BJ (cell line): ENCODE results near the gene CHST5. TPM values are rescaled to one million over a fixed set of nuclear protein-coding genes. Genes with fewer than 3 reads are reported as not detected.
"Not testable (repeated sequence)": the region's sequence is repeated elsewhere in the genome, so short reads cannot be mapped to it uniquely, and the experiment has no call there.

Experiments used
- CTCF ChIA-PET: fragments of 350-600 bp; formaldehyde crosslinking; extraction: SDS; loops from one replicate; lab custom pipeline; 2021; ENCODE audit warnings: antibody characterized with exemption, inconsistent platforms; lab: Yijun Ruan, JAX
- POLR2A ChIA-PET: fragments of 300-600 bp; sonication (Branson Sonifier 250); formaldehyde crosslinking; extraction: SDS; loops from one replicate; lab custom pipeline; 2021; ENCODE audit warnings: antibody characterized with exemption; lab: Charles Lee
- DNase-seq: peaks from one replicate; pipeline ENCODE4 v3.0.0-alpha.2; 2011; ENCODE audit warnings: low read depth
- H3K27me3 ChIP-seq: 2 replicates; pipeline ENCODE4 v1.6.0; 2011; ENCODE audit warnings: low read length; ENCODE audit not compliant: control insufficient read depth, insufficient read depth
- H3K36me3 ChIP-seq: 2 replicates; pipeline ENCODE4 v1.5.1; 2011; ENCODE audit warnings: low read length; ENCODE audit not compliant: control insufficient read depth, insufficient read depth
- H3K4me3 ChIP-seq: 2 replicates; pipeline ENCODE4 v1.5.1; 2011; ENCODE audit warnings: low read depth, mild to moderate bottlenecking, control low read depth, low read length
- polyA plus RNA-seq: library from polyadenylated mRNA; depleted of rRNA; stranded (reverse); fragments of >200 nt; gene quantifications from 2 replicates; pipeline ENCODE4 v1.2.3, GENCODE V29; 2011
- TF ChIP-seq, protein P1 (sequence below): IDR thresholded peaks from 2 replicates; pipeline ENCODE4 v1.5.1; 2011; ENCODE audit warnings: low read depth, mild to moderate bottlenecking, control low read depth, inconsistent platforms, low read length, moderate library complexity; ENCODE audit not compliant: insufficient read depth

The CHST5 gene
- polyA plus RNA-seq, 1 experiment: not detected

GRCh38 chr16:75506574-75506973 is 29.3 kb downstream of the CHST5 start:
- TF ChIP-seq, protein P1, sequence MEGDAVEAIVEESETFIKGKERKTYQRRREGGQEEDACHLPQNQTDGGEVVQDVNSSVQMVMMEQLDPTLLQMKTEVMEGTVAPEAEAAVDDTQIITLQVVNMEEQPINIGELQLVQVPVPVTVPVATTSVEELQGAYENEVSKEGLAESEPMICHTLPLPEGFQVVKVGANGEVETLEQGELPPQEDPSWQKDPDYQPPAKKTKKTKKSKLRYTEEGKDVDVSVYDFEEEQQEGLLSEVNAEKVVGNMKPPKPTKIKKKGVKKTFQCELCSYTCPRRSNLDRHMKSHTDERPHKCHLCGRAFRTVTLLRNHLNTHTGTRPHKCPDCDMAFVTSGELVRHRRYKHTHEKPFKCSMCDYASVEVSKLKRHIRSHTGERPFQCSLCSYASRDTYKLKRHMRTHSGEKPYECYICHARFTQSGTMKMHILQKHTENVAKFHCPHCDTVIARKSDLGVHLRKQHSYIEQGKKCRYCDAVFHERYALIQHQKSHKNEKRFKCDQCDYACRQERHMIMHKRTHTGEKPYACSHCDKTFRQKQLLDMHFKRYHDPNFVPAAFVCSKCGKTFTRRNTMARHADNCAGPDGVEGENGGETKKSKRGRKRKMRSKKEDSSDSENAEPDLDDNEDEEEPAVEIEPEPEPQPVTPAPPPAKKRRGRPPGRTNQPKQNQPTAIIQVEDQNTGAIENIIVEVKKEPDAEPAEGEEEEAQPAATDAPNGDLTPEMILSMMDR: no peak
- Histone ChIP-seq H3K4me3 (no peak overlapping the region), H3K36me3 (no peaks in the 10 kb centered on the region), H3K27me3 (peaks cover 3% of the 10 kb centered on the region; the same call in 1 of the 2 replicates)
- DNase-seq: no peak
- POLR2A ChIA-PET: no interaction called here
- CTCF ChIA-PET: interaction anchor here (1.2 to 1.5 kb wide), 2 partner anchors 11 to 41 kb away, joined by 3 to 8 read pairs; no protein-coding TSS in a partner anchor

DNA sequence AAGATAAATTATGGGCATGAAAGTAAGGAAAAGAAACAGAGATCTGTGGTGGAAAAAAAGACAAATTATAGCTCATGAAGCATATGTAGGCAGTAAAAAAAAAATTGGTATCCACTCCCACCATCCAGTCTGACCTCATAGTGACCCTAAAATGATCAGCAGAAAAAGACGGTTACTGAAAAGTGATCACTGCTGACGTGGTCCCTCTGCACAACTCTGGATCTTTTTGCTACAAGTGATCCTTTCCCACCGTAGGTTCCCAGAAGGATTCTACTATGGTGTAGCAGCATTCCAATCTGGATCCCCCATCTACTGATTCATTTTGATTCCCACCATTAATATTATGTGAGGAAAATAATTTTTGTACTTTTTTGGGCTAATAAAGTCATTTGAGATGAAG is 29.8 kb downstream of the CHST5 start:
- ChIA-PET CTCF (interaction anchor here (0.9 to 1.5 kb wide), 3 partner anchors 10 to 41 kb away, joined by 3 to 8 read pairs (median 4); no protein-coding TSS in a partner anchor), POLR2A (no interaction called here)
- H3K27me3 ChIP-seq: peaks cover 3% of the 10 kb centered on the region; the same call in 1 of the 2 replicates
- DNase-seq: no peak
- no peak overlapping the region for H3K4me3 ChIP-seq
- TF ChIP-seq, protein P1: no peak
- no peaks in the 10 kb centered on the region for H3K36me3 ChIP-seq

GRCh38 chr16:75503801-75504200 is 32.1 kb downstream of the CHST5 start:
- ChIA-PET POLR2A (no interaction called here), CTCF (no interaction called here)
- peaks cover 4% of the 10 kb centered on the region; the same call in 1 of the 2 replicates for H3K27me3 ChIP-seq
- TF ChIP-seq, protein P1: no peak
- H3K36me3 ChIP-seq: no peaks in the 10 kb centered on the region
- no peak overlapping the region for H3K4me3 ChIP-seq
- no peak for DNase-seq

DNA sequence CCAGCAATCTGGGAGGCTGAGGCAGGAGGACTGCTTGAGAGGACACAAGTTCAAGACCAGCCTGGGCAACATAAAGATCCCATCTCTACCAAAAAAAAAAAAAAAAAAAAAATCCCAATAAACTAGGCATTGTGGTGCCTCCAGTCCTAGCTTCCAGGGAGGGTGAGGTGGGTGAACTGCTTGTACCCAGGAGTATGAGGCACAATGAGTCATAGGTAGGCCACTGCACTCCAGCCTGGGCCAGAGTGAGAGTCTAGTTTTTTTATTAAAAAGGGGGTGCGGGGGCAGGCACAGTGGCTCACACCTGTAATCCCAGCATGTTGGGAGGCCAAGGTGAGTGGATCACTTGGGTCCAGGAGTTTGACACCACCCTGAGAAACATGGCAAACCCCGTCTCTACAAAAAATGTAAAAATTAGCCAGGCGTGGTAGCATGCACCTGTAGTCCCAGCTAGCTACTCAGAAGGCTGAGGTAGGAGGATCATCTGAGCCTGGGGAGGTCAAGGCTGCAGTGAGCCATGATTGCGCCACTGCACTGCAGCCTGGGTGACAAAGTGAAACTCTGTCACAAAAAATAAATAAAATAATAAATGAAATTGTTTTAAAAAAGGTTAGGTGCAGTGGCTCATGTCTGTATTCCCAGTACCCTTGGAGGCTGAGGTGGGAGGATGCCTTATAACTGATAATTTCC is 32.8 kb downstream of the CHST5 start:
- TF ChIP-seq, protein P1: no peak
- H3K27me3 ChIP-seq: peaks cover 6% of the 10 kb centered on the region
- H3K4me3 ChIP-seq: no peak overlapping the region
- POLR2A ChIA-PET: no interaction called here
- H3K36me3 ChIP-seq: no peaks in the 10 kb centered on the region
- CTCF ChIA-PET: interaction anchor here (1.1 kb wide), 1 partner anchor 14 kb away, joined by 3 read pairs; no protein-coding TSS in a partner anchor
- DNase-seq: no peak

GRCh38 chr16:75501820-75502219 is 34.1 kb downstream of the CHST5 start:
- H3K27me3 ChIP-seq, H3K4me3 ChIP-seq, DNase-seq, POLR2A ChIA-PET, H3K36me3 ChIP-seq: not testable (repeated sequence)
- CTCF ChIA-PET: interaction anchor here (1.1 kb wide), 1 partner anchor 15 kb away, joined by 3 read pairs; no protein-coding TSS in a partner anchor
